Measurements from ENCODE around the gene NTN1. TPM values are rescaled to one million over a fixed set of nuclear protein-coding genes. Genes with fewer than 3 reads are reported as not detected.

NTN1 gene
- total and polyA plus RNA-seq, 2 donors = 9.7 to 23.9 TPM

DNA sequence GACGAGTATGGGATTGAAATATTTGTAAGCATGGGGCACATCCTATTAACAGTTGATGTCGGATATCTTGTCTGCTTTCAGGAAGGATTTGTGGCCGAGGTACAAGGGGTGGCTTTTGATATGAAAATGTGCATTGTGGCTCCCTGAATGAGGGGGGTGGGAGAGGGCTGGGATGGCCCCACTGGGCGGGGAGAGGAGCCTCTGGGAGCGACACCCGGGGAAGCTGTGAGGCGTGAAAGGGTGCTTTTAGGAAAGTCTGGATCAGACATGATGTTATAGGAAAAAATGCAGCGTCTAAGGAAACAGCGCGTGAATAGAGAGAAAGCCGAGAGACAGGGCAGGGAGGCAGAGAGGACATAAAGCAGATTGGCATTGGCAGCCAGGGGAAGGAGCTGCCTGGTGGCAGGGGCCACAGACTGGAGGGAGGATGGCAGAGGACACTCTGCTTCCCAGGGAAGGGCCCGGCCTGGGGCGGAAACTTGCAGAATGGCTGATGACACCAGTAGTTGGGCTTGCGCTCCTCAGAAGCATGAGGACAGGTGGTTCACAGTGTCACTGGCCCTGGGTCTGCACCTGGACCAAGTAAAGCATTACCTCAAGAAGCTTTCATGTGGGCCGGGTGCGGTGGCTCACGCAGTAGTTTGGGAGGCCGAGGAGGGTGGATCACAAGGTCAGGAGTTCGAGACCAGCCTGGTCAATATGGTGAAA is 95.7 kb downstream of the NTN1 start:
- DNase-seq (ENCODE audit: extremely low spot score) = no peak
- H3K36me3 ChIP-seq (ENCODE audit: insufficient read depth) = no peaks in the 10 kb centered on the region
- H3K4me1 ChIP-seq (ENCODE audit: insufficient read depth) = no peaks in the 10 kb centered on the region
- 85% methylated on average over 19 of the region's 19 CpGs for WGBS
- no peak overlapping the region for H3K27ac ChIP-seq (ENCODE audit: low read depth)
- H3K4me3 ChIP-seq (ENCODE audit: low read depth, low read length) = no peak overlapping the region

DNA sequence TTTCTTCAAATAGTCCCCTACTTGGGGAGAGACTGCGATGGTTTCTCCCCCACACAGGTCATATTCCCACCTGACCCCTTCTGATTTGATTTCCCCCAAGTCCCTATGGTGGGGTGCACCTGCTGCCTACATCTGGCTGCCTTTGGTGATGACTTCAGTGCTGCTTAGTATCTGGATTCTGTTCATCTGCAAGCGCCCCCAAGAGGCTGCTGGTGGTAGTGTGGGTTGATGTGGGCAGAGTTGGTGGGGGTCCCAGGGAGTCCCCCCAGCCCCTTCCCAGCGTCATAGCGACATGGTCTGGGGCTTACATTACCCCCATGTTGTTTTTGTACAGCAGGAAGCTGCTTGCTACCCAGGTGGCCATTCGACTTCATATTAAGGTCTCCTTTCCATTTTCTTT is 99.2 kb downstream of the NTN1 start:
- no peak overlapping the region for H3K27ac ChIP-seq (ENCODE audit: low read depth)
- DNase-seq (ENCODE audit: extremely low spot score) = no peak
- H3K4me3 ChIP-seq (ENCODE audit: low read depth, low read length) = no peak overlapping the region
- WGBS = 53% methylated on average over 5 of the region's 5 CpGs
- no peaks in the 10 kb centered on the region for H3K36me3 ChIP-seq (ENCODE audit: insufficient read depth)
- no peaks in the 10 kb centered on the region for H3K4me1 ChIP-seq (ENCODE audit: insufficient read depth)

DNA sequence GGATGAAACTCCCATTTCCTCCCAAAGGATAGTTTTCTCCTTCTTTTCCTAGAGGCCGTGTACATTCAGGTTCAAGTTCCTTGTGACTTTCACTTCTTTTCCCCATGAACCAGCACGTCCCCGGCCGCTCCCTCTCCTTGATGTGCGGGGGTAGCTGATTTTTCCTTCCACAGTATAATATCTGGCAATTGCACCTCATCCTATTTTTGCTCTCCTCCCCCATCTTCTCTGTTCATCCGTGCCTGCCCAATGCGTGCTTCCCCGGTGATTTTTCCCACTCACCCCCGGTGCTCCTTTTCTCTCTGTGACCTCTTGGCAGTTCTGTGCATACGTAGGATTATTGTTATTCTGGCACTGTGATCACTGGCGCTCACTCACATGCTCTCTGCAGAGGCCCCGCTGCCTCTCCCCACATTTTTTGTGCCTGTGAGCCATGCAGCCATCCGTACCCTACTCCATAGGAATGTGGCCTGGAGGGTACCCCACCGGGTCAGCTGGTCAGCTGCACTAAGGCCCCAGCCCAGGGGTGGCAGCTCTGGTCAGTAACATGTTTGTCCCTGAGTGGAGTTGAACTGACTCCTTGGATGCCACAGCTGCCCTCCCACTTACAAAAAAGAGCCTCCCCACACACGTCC is 100.0 kb downstream of the NTN1 start:
- Histone ChIP-seq H3K27ac (ENCODE audit: low read depth) (no peak overlapping the region), H3K36me3 (ENCODE audit: insufficient read depth) (no peaks in the 10 kb centered on the region), H3K4me3 (ENCODE audit: low read depth, low read length) (no peak overlapping the region), H3K4me1 (ENCODE audit: insufficient read depth) (no peaks in the 10 kb centered on the region)
- WGBS = 76% methylated on average over 15 of the region's 15 CpGs
- no peak for DNase-seq (ENCODE audit: extremely low spot score)

DNA sequence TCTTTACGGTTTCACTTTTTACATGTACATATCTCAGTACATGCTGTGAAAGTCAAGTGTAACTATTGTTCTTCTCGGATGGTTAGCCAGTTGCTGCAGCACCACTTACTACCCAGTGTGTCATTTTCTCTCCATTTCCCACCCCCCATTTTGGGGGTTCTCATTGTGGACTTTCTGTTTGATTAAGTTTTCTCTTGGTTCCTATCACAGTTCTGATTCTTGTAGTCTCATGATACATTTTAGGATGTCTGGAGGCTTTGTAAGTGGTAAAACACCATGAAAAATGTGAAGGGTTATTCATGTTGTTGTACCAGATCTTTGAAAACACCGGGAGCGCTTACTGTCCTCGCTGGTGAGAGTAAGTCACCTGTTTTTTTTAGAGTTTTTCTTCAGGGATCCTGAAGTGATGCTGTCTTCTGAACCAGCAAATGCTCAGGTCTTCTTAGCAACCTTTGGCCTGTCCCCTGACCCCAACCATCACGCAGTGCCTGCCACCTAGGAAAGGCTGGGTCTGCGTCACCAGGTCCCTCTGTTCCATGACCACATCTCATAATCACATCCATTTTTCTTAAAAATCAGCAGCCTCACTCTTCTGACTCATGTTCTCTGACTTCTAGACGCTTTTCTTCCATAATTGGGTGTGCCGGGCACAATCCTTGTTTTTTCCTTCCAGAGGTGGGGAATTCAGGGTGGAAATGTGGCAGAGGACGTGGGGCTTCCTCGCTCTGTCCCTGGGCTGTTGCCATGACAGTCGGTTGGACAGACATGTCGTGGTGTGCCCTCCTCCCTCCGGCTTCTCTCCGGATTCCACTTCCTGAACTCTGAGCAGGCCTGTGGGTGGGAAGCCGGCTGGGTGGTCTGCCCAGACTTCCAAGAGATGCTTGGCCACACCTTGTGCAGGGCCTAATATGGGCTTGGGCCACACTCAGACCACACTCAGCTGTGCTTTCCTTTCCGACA is 102.6 kb downstream of the NTN1 start:
- H3K27ac ChIP-seq (ENCODE audit: low read depth) = no peak overlapping the region
- no peak for DNase-seq (ENCODE audit: extremely low spot score)
- H3K4me3 ChIP-seq (ENCODE audit: low read depth, low read length) = no peak overlapping the region
- H3K36me3 ChIP-seq (ENCODE audit: insufficient read depth) = no peaks in the 10 kb centered on the region
- WGBS = 68% methylated on average over 17 of the region's 17 CpGs
- H3K4me1 ChIP-seq (ENCODE audit: insufficient read depth) = no peaks in the 10 kb centered on the region

DNA sequence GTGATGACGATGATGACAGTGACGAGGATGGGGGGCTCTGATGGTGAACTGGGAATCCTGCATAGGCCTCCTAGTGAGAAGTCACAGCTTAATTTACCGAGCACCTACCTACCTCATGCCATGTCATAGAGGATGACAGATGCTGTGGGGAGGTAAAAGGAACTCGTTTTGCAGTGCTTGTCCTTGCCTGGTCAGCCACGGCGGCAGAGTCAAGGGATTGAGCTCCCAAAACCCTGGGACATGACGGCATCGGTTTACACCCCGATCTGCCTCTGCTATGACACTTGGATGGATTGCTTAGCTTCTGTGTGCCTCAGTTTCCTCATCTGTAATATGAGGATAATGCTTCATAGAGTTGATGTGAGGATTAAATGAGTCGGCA is 103.2 kb downstream of the NTN1 start:
- H3K4me1 ChIP-seq (ENCODE audit: insufficient read depth) = no peaks in the 10 kb centered on the region
- no peaks in the 10 kb centered on the region for H3K36me3 ChIP-seq (ENCODE audit: insufficient read depth)
- DNase-seq (ENCODE audit: extremely low spot score) = no peak
- no peak overlapping the region for H3K4me3 ChIP-seq (ENCODE audit: low read depth, low read length)
- 87% methylated on average over 10 of the region's 10 CpGs for WGBS
- H3K27ac ChIP-seq (ENCODE audit: low read depth) = no peak overlapping the region

DNA sequence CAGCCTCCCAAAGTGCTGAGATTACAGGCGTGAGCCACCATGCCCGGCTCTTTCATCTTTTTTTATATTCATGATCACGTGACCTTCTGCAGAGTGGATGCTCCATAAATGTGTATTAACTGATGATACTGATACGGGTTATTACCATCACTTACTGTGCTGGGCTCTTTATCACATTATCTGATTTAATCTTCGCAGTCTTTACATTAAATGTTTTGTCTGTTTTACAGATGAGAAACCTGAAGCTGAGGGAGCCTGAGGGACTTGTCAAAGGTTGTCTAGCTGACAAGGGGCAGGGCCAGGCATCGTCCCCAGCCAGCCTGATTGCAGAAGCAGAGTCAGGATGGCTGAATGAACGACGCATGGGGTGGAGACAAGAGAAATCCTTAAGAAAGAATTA is 104.4 kb downstream of the NTN1 start:
- Histone ChIP-seq H3K4me3 (ENCODE audit: low read depth, low read length) (no peak overlapping the region), H3K4me1 (ENCODE audit: insufficient read depth) (no peaks in the 10 kb centered on the region), H3K36me3 (ENCODE audit: insufficient read depth) (no peaks in the 10 kb centered on the region), H3K27ac (ENCODE audit: low read depth) (no peak overlapping the region)
- WGBS = 88% methylated on average over 8 of the region's 8 CpGs
- no peak for DNase-seq (ENCODE audit: extremely low spot score)

DNA sequence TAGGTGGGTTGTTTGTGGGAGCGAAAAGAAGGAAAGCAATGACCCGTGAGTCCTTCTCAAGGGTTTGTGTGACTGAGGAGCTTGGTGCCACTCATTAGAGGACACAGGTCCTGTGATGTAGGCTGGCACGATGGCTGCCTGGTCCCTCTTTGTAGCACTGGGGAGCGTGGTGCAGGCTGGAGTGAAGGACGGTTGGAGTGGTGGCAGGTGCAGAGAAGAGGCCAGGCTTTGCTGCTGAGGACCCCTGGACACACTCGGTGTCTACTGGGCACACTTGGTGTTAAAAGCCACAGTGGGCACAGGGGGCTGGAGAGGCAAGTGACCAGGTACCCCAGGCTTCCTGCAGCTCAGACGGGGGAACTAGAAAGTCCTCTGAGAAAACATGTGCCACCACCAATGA is 106.0 kb downstream of the NTN1 start:
- DNase-seq (ENCODE audit: extremely low spot score) = no peak
- Histone ChIP-seq H3K4me3 (ENCODE audit: low read depth, low read length) (no peak overlapping the region), H3K36me3 (ENCODE audit: insufficient read depth) (no peaks in the 10 kb centered on the region), H3K27ac (ENCODE audit: low read depth) (no peak overlapping the region), H3K4me1 (ENCODE audit: insufficient read depth) (no peaks in the 10 kb centered on the region)
- WGBS = 95% methylated on average over 7 of the region's 7 CpGs

DNA sequence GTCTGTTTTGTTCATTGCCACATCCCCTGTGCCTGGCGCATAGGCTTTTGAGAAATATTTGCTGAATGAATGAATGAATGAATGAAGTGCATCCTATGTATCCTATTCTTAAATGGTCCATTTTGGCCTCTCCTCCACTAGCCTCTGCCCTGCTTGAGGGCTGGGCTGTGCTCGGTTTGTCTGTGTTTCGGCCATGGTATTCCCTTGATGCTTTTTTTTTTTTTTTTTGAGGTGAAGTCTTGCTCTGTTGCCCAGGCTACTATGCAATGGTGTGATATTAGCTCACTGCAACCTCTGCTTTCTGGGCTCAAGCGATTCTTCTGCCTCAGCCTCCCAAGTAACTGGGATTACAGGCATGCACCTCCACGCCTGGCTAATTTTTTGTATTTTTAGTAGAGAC is 110.1 kb downstream of the NTN1 start:
- no peak for DNase-seq (ENCODE audit: extremely low spot score)
- no peaks in the 10 kb centered on the region for H3K36me3 ChIP-seq (ENCODE audit: insufficient read depth)
- no peak overlapping the region for H3K27ac ChIP-seq (ENCODE audit: low read depth)
- 93% methylated on average over 5 of the region's 5 CpGs for WGBS
- H3K4me3 ChIP-seq (ENCODE audit: low read depth, low read length) = no peak overlapping the region
- H3K4me1 ChIP-seq (ENCODE audit: insufficient read depth) = no peaks in the 10 kb centered on the region

DNA sequence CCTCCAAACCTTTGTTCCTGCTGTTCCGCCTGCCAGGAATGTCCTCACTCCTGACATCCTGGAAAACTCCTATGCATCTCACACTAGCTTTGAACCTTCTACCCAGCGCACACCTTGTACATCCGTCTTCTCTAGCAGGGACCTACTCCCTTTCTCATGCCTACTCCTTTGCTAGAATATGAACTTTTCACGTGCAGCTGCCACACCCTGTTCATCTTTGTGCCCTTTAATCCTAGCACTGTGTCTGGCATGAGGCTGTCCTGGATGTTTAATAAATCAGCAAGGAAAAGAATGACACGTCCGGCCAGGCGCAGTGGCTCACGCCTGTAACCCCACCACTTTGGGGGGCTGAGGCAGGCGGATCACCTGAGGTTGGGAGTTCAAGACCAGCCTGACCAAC is 111.0 kb downstream of the NTN1 start:
- DNase-seq (ENCODE audit: extremely low spot score) = no peak
- 90% methylated on average over 9 of the region's 9 CpGs for WGBS
- Histone ChIP-seq H3K27ac (ENCODE audit: low read depth) (no peak overlapping the region), H3K4me1 (ENCODE audit: insufficient read depth) (no peaks in the 10 kb centered on the region), H3K36me3 (ENCODE audit: insufficient read depth) (no peaks in the 10 kb centered on the region), H3K4me3 (ENCODE audit: low read depth, low read length) (no peak overlapping the region)

DNA sequence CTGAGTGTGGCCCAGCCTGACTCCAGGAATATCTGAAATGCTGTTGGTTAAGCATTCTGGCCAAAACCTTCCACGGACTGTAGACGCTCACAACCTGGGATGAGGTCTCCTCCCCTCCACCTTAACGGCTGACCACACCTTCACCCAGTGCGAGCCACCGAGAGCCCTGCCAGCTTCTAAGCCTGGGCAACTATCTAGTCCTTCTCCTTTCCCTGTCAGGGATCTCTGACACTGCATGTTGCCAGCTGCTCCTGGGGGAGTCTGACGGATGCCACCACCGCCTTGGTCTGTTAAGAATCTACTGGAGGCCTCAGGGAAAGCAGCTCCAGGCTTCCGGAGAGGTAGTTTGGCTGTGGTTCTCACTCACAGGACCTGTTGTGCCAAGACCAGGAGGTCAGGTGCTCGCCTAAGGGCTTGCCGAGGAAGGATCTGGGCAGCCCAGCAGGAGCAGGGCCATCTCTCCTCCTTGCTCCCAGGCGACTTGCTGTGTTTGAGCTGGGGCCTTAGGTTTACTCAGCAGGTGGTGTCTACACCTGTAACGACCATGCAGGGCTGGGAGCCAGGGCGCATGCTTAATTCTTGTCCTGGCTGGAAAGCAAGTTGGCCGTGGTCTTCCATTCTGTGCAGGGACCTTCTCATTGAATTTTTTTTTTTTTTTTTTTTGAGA is 111.8 kb downstream of the NTN1 start:
- no peak for DNase-seq (ENCODE audit: extremely low spot score)
- Histone ChIP-seq H3K36me3 (ENCODE audit: insufficient read depth) (no peaks in the 10 kb centered on the region), H3K4me1 (ENCODE audit: insufficient read depth) (no peaks in the 10 kb centered on the region), H3K27ac (ENCODE audit: low read depth) (no peak overlapping the region), H3K4me3 (ENCODE audit: low read depth, low read length) (no peak overlapping the region)
- 94% methylated on average over 14 of the region's 14 CpGs for WGBS

DNA sequence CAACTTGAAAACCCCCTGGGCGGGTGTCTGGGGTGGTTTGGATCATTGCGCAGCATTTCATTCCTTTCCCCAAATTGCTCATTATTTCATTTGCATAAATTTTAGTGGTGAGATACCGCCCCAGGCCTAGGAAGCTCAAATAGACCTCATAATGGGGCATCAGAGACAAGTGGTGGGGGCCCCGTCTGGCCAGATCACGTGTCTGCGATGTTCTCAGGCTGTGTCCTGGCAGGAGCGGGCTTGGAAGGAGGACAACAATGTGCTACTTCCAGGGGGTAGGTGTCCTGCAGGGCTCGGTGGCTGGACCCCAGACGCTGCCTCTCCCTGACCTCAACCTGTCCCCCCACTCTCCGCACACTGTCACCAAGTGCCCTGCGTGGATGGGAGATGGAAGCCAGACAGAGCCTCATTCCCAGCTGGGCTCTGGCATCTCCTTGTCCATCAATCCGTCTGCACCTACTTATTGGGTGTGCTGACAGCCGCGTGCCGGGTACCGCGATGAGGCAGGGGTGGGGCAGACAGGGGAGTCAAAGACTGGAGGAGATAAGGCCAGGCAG is 116.9 kb downstream of the NTN1 start:
- no peak overlapping the region for H3K4me3 ChIP-seq (ENCODE audit: low read depth, low read length)
- no peak for DNase-seq (ENCODE audit: extremely low spot score)
- no peaks in the 10 kb centered on the region for H3K36me3 ChIP-seq (ENCODE audit: insufficient read depth)
- WGBS = 77% methylated on average over 17 of the region's 17 CpGs
- no peak overlapping the region for H3K27ac ChIP-seq (ENCODE audit: low read depth)
- no peaks in the 10 kb centered on the region for H3K4me1 ChIP-seq (ENCODE audit: insufficient read depth)

DNA sequence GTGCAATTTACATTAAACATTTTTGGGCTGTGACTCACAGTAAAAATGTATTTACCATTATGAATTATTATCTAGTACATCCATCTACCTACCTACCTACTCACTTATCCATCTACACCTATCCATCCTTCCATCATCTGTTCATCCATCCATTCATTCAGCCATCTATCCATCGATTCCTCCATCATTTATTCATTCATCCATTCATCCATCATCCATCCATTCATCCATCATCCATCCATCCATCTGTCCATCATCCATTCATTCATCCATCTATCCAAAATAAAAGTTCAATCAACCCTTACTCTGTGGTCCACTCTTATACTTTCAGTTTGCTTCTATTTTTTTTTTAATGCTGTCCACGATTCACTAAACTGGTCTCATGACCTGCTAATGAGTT is 118.4 kb downstream of the NTN1 start:
- DNase-seq (ENCODE audit: extremely low spot score) = no peak
- Histone ChIP-seq H3K4me3 (ENCODE audit: low read depth, low read length) (no peak overlapping the region), H3K36me3 (ENCODE audit: insufficient read depth) (no peaks in the 10 kb centered on the region), H3K27ac (ENCODE audit: low read depth) (no peak overlapping the region), H3K4me1 (ENCODE audit: insufficient read depth) (no peaks in the 10 kb centered on the region)
- WGBS = 85% methylated on average over 2 of the region's 2 CpGs
